HG03135 (cell line): ENCODE results near the gene RC3H2.

Experiments
- ATAC-seq: cut with Tn5 transposase; IDR thresholded peaks from one replicate; pipeline ENCODE4 v1.9.1; 2021; ENCODE audit warnings: mild to moderate bottlenecking, moderate library complexity; ENCODE audit not compliant: unreplicated experiment

RC3H2 gene

DNA sequence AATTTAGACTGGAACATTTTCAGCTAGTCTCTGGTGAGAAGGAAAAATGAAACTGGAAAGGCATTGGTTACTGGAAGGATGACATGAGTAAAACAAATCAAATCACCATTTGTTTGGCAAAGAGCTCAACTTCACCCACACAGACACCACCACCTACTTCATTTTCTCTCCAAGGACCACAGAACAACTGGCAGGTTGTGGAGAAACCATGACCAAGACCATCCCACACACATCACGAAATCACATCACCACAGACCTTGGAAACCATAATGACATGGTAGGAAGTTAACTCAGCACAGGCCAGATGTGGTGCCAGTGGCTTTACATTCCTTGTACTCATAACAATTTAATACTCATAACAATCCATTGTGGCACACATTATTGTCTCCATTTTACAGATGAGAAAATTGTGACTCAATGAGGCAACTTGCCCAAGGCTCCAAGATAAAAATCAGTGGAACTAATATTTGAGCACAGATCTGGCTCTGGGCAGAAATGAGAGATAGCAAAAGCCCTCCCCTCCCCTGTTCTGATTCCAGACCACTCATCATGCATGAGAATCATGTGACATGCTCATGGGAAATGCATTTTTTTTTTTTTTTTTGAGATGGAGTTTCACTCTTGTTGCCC is 97.8 kb downstream of the RC3H2 start:
- ATAC-seq = no peak

DNA sequence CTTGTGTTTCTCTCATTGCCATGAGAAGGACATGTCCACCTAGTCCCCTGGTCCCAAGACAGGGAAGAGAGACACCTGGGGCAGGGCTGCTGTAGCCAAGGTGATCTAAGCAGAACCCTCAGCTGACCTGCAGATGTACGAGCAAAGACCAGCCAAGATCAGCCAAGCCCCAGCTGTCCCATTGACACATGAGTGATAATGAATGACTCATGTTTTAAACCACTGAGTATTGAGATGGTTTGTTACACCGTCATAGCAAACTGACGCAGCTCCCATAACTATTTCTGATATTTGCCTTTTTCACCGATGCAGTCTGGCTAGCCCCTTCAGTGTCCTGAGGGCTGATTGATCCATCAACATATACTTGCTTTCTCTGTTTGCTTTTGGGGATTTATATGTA is 98.5 kb downstream of the RC3H2 start:
- ATAC-seq = no peak

DNA sequence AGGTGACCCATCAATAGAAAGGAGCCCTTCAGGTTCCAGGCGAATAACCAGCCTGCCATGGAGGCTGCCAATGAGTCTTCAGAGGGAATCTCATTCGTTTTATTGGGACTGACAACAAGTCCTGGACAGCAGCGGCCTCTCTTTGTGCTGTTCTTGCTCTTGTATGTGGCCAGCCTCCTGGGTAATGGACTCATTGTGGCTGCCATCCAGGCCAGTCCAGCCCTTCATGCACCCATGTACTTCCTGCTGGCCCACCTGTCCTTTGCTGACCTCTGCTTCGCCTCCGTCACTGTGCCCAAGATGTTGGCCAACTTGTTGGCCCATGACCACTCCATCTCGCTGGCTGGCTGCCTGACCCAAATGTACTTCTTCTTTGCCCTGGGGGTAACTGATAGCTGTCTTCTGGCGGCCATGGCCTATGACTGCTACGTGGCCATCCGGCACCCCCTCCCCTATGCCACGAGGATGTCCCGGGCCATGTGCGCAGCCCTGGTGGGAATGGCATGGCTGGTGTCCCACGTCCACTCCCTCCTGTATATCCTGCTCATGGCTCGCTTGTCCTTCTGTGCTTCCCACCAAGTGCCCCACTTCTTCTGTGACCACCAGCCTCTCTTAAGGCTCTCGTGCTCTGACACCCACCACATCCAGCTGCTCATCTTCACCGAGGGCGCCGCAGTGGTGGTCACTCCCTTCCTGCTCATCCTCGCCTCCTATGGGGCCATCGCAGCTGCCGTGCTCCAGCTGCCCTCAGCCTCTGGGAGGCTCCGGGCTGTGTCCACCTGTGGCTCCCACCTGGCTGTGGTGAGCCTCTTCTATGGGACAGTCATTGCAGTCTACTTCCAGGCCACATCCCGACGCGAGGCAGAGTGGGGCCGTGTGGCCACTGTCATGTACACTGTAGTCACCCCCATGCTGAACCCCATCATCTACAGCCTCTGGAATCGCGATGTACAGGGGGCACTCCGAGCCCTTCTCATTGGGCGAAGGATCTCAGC is 104.8 kb downstream of the RC3H2 start, which contains the start of gene OR1K1:
OR1K1 (plus strand) TSS at position 58 of the 995 bp plus-strand sequence; CDS start at position 58, 0 bp downstream.
- ATAC-seq = no peak

DNA sequence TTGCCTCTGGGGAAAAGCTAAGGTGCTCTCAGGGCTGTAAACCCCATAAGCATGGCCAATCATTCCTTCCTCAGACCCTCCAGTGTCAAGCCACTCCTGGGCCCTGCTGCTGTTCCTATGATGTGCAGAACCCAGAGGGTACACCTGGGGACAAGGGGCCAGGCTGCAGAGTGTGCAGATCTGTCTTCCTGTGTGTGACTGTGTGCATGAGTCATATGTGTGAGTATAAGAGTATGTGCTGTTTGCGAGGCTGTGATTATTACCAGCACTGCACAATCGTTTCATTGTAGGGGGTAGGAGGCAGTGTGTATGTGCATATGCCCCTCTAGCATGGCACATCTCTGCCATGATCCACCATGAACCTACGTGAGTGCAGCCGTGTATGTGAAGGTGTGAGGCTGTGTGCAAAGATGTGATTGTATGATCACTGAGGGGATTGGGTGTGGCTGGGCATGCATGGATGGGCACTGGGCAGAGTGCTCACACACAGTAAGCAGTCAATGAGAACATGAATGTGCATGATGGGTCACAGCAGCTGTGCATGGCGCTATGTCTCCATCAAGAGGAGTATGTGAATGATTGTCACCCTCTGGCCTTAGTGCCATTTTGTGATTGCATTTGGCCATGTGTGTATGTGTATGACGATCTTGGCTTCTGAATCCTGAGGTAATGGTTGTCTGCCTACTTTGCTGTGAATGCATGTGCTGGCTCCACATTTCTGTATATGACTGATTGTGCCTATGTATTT is 107.7 kb downstream of the RC3H2 start:
- no peak for ATAC-seq
